Progenitor cell of endocrine pancreas (in vitro differentiated cells): ENCODE measurements around the gene NEURL1B. TPM values are rescaled to one million over a fixed set of nuclear protein-coding genes. Genes with fewer than 3 reads are reported as not detected.

Experiments
- DNase-seq: peaks from one replicate; pipeline ENCODE4 v3.0.0; 2021; ENCODE audit warnings: low spot score; ENCODE audit not compliant: unreplicated experiment
- H3K27ac Mint-ChIP-seq: 2 replicates; pipeline ENCODE4 v1.8.0; 2021; ENCODE audit warnings: mild to moderate bottlenecking, moderate library complexity, mixed read lengths
- H3K27me3 Mint-ChIP-seq: 2 replicates; pipeline ENCODE4 v1.8.0; 2021; ENCODE audit warnings: mixed read lengths
- H3K36me3 Mint-ChIP-seq: 2 replicates; pipeline ENCODE4 v1.8.0; 2022; ENCODE audit warnings: mixed read lengths; ENCODE audit not compliant: insufficient read depth
- H3K4me1 Mint-ChIP-seq: 2 replicates; pipeline ENCODE4 v1.8.0; 2021; ENCODE audit warnings: low read depth, mixed read lengths
- H3K4me3 Mint-ChIP-seq: 2 replicates; pipeline ENCODE4 v1.8.0; 2021; ENCODE audit warnings: low read depth, mild to moderate bottlenecking, moderate library complexity, mixed read lengths
- H3K9me3 Mint-ChIP-seq: 2 replicates; pipeline ENCODE4 v1.8.0; 2021; ENCODE audit warnings: low read depth, mixed read lengths
- CTCF ChIP-seq: fragments of 200-600 bp; sonication (generic); IDR thresholded peaks from one replicate; pipeline ENCODE4 v1.5.0; 2021; ENCODE audit warnings: antibody characterized with exemption, mild to moderate bottlenecking; ENCODE audit not compliant: unreplicated experiment
- total RNA-seq: library from RNA; stranded (reverse); gene quantifications from 2 replicates; pipeline ENCODE4 v1.2.1, GENCODE V29; 2021

The NEURL1B gene
- total RNA-seq, 1 donor from 2014 or later: 4.0 TPM

GRCh38 chr5:172636279-172637050 lies 4.6 kb upstream of the NEURL1B start:
- TF ChIP-seq CTCF: no peak
- Mint-ChIP-seq H3K4me3 (no peak overlapping the region), H3K4me1 (peaks cover 3% of the 10 kb centered on the region), H3K27me3 (peaks cover 39% of the 10 kb centered on the region), H3K27ac (no peak overlapping the region), H3K36me3 (no peaks in the 10 kb centered on the region), H3K9me3 (no peaks in the 10 kb centered on the region)
- DNase-seq: no peak

- TF ChIP-seq CTCF: no peak
- Mint-ChIP-seq H3K36me3 (no peaks in the 10 kb centered on the region), H3K27me3 (peaks cover 44% of the 10 kb centered on the region), H3K4me3 (no peak overlapping the region), H3K27ac (no peak overlapping the region), H3K4me1 (peaks cover 3% of the 10 kb centered on the region), H3K9me3 (no peaks in the 10 kb centered on the region)
- no peak for DNase-seq
Observed at GRCh38 chr5:172637110-172637580, 3.9 kb upstream of the NEURL1B start.

GRCh38 chr5:172637740-172638139 lies 3.3 kb upstream of the NEURL1B start:
- H3K27me3 Mint-ChIP-seq: peaks cover 50% of the 10 kb centered on the region
- H3K4me3 Mint-ChIP-seq: no peak overlapping the region
- H3K4me1 Mint-ChIP-seq: peaks cover 3% of the 10 kb centered on the region
- no peaks in the 10 kb centered on the region for H3K36me3 Mint-ChIP-seq
- no peak for TF ChIP-seq CTCF
- H3K9me3 Mint-ChIP-seq: no peaks in the 10 kb centered on the region
- no peak overlapping the region for H3K27ac Mint-ChIP-seq
- DNase-seq: no peak

GRCh38 chr5:172638209-172638768 lies 2.8 kb upstream of the NEURL1B start:
- peaks cover 3% of the 10 kb centered on the region for H3K4me1 Mint-ChIP-seq
- DNase-seq: no peak
- H3K36me3 Mint-ChIP-seq: no peaks in the 10 kb centered on the region
- no peak overlapping the region for H3K27ac Mint-ChIP-seq
- no peak overlapping the region for H3K4me3 Mint-ChIP-seq
- no peak for TF ChIP-seq CTCF
- peaks cover 52% of the 10 kb centered on the region for H3K27me3 Mint-ChIP-seq
- H3K9me3 Mint-ChIP-seq: no peaks in the 10 kb centered on the region

- Mint-ChIP-seq H3K36me3 (no peaks in the 10 kb centered on the region), H3K4me1 (peaks cover 3% of the 10 kb centered on the region), H3K4me3 (peak overlapping the region; percentile 57), H3K9me3 (no peaks in the 10 kb centered on the region), H3K27me3 (peaks cover 70% of the 10 kb centered on the region), H3K27ac (peak overlapping the region; percentile 62)
- DNase-seq: no peak
- no peak for TF ChIP-seq CTCF
Observed at GRCh38 chr5:172640139-172640538, 924 bp upstream of the NEURL1B start.
